GM19467 (cell line): ENCODE data around the gene GNAI3.
"Not testable (repeated sequence)": the region's sequence is repeated elsewhere in the genome, so short reads cannot be mapped to it uniquely, and the experiment has no call there.

Source experiments
- ATAC-seq: cut with Tn5 transposase; IDR thresholded peaks from one replicate; pipeline ENCODE4 v1.9.1; 2021; ENCODE audit warnings: mild to moderate bottlenecking, moderate library complexity; ENCODE audit not compliant: unreplicated experiment

The GNAI3 gene

GRCh38 chr1:109657395-109657794 is 109.0 kb downstream of the GNAI3 start:
- ATAC-seq: no peak

GRCh38 chr1:109657970-109658369 is 109.6 kb downstream of the GNAI3 start:
- no peak for ATAC-seq

- ATAC-seq: no peak
Measured at GRCh38 chr1:109658533-109659042, 110.2 kb downstream of the GNAI3 start.

- no peak for ATAC-seq
Measured at GRCh38 chr1:109659145-109659544, 110.7 kb downstream of the GNAI3 start.

DNA sequence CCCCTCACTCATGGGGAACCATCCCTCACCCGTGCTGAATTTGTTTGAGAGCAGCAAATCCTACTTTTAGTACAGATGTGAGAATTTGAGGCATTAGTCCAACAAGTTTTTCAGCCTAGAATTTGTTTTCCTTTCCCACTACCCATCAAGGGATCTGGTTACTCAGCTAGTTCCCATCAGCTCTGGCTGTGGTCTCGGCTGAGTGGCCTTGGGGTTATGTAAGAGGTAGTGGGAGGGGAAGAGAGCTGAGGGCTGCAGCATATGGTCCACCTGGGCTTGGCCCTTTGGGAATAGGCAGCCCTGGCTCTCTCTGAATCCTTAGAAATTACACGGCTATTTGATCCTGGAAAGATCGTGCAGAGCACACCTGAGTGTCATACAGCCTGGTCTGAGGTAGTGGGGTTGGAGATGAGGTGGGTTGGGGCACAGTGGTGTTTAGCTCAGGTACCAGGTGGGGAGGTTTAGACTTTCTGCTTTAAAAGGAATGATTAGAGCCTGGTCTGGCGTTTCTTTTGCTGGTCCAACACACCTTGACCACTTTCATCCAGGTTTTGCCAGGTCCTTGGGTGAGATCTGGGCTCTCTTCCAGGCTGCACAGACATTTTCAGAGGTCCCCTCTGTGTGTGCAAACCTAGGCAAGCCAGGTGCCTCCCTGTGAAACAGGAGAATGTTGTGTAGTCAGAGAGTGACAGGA is 111.7 kb downstream of the GNAI3 start:
- ATAC-seq: no peak

GRCh38 chr1:109660691-109661026 is 112.2 kb downstream of the GNAI3 start:
- ATAC-seq: not testable (repeated sequence)

DNA sequence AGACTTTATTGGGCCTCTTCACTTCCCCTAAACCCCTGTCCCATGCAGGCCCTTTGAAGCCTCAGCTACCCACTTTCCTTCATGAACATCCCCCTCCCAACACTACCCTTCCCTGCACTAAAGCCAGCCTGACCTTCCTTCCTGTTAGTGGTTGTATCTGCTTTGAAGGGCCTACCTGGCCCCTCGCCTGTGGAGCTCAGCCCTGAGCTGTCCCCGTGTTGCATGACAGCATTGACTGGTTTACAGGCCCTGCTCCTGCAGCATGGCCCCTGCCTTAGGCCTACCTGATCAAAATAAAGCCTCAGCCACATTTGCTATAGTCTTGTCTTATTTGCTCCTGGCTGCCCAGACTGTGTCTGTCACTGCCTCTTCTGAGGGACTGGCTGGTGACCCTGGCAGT is 113.0 kb downstream of the GNAI3 start:
- ATAC-seq: no peak

GRCh38 chr1:109664671-109665070 is 116.3 kb downstream of the GNAI3 start:
- ATAC-seq: no peak

GRCh38 chr1:109667452-109668122 is 119.2 kb downstream of the GNAI3 start, which contains the start of gene GSTM2:
Gene GSTM2 (plus strand): TSS chr1:109668057. CDS start chr1:109668116, 59 bp downstream.
- ATAC-seq: peak; percentile 88
